Effector memory CD8-positive, alpha-beta T cell (primary cell): ENCODE data around the gene ZIC4.

Source experiments
- ATAC-seq: fragments of 150-1000 bp; cut with Tn5 transposase; replicated peaks from 2 replicates; pipeline ENCODE4 v1.10.0; 2021; ENCODE audit warnings: mild to moderate bottlenecking, moderate library complexity
- DNase-seq, 3 experiments: peaks; one replicate each; pipeline ENCODE4 v3.0.0; 2021
- H3K27ac Mint-ChIP-seq, 2 donors: one replicate each; pipeline ENCODE4 v1.8.0; 2022; ENCODE audit warnings: mild to moderate bottlenecking in 2 of 2, mixed read lengths in 2 of 2, moderate library complexity in 2 of 2
- H3K27me3 Mint-ChIP-seq, 2 donors: one replicate each; pipeline ENCODE4 v1.8.0; 2022; ENCODE audit warnings: mixed read lengths in 2 of 2
- H3K36me3 Mint-ChIP-seq: one replicate; pipeline ENCODE4 v1.8.0; 2022; ENCODE audit warnings: mild to moderate bottlenecking, moderate library complexity, mixed read lengths; ENCODE audit not compliant: insufficient read depth
- H3K4me1 Mint-ChIP-seq, 2 donors: one replicate each; pipeline ENCODE4 v1.8.0; 2022; ENCODE audit warnings: low read depth in 2 of 2, mixed read lengths in 2 of 2
- H3K4me3 Mint-ChIP-seq, 2 donors: one replicate each; pipeline ENCODE4 v1.8.0; 2022; ENCODE audit warnings: mild to moderate bottlenecking in 2 of 2, mixed read lengths in 2 of 2, moderate library complexity in 2 of 2
- H3K9me3 Mint-ChIP-seq, 2 donors: one replicate each; pipeline ENCODE4 v1.8.0; 2022; ENCODE audit warnings: mixed read lengths in 2 of 2

Gene ZIC4

DNA sequence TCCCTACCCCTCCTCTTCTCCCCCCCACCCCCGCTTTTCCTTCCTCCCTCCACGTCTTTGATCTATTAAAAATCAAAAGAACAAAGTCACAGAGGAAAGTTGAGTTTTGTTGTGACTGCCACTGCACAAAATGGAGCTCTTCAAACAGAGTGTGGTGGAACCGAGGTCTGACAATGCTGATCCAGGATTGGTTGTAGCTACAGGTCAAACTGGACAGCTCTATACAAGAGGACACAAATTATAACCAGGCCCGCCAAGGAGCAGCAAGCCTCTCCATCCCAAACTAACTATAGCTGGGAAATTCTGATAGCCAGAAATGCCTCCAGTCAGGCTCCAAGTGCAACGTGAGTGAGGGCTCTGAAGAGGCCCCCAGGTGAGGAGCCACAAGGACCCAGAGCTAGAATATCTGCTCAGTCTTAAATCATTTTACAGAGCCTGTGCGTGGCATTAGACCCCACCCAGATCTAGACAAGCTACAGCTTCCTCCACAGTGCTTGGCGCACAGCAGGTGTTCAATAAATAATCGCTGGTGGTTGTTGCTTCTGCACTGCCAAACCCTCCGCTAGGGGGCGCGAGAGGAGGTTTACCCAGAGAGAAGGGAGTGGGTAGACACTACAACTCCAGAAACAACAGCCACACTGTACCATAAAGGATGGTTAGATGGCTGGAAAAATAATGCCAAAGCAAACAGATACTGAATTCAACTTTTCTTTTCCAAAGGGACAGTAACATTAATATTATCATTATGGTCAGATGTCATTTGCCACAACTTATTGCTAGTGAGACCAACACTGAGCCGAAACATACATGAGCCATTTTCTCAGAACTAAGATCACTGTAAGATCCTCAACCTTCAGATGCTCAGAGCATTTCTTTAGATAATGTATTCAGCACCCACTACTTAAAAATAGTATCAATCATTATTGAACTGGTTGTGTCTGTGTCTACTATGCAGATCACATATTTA, 44.6 kb downstream of the ZIC4 start:
- no peak for DNase-seq
- no peak overlapping the region for H3K27ac Mint-ChIP-seq

DNA sequence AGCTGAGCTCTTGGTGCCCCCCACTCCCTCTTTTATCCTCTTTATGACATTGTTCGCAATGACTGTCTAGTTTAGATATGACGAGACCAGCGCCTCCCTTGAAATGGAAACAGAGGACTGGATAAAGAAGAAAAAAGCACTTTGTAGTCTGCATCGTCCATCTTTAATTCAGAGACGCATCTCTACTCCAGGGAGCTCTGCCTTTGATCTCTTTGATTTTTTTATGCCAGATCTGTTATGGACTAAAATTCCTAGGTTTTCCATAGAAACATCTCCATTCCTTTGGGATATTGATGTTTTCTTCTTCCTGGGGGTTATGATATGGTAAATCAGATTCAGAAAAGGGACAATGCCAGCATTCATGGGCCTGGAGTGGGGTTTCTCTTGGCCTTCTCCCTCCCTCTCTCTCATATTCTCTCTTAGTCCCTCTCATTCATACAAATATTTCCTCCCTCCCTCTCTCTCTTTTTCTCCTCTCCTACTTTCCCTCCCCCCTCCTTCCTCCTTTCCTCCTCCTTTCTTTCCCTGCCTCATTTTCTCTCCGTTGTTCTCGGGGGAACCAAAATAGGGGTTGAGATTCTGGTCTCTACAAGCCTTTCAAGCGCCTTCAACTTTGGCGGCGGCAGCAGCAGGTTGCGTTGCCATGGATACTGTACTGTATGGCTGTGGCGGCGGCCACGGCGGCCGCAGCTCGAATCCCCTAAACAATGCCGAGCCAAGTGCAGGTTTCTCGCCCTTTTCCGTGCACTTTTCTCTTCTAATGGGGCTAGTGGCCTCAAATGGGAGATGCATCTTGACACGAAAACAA, 45.5 kb downstream of the ZIC4 start:
- Mint-ChIP-seq H3K27me3 (peaks cover 48 to 64% of the 10 kb centered on the region in 2 donors), H3K36me3 (peaks cover 3% of the 10 kb centered on the region), H3K4me3 (no peak overlapping the region)

More for the DNA sequence above, 44.6 kb downstream of the ZIC4 start:
- Mint-ChIP-seq H3K9me3 (peaks cover 4 to 13% of the 10 kb centered on the region in 2 donors), H3K27me3 (peaks cover 48 to 55% of the 10 kb centered on the region in 2 donors), H3K36me3 (peaks cover 3% of the 10 kb centered on the region), H3K4me1 (peaks cover 0 to 4% of the 10 kb centered on the region in 2 donors), H3K4me3 (no peak overlapping the region)
- no peak for ATAC-seq

DNA sequence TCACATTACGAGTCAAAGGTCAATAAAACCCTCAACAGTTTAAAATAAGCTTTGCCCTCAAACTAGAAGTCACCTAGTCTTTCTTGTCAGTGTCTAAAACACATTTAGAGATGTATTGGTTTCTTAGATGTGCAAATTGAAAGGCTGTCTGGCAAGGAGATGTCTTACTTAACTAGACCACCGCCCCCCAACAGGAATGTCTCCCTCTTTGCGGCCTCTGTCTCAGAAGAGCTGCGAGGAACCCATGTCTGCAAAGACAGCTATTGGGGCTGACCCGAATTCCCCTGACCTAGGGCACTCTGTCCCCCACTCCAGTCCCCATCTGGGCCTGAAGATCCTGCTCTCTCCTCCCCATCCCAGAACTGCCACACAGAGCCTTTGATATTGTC, 46.3 kb downstream of the ZIC4 start:
- H3K27ac Mint-ChIP-seq, result no peak overlapping the region
- H3K4me1 Mint-ChIP-seq, result peaks cover 0 to 4% of the 10 kb centered on the region in 2 donors
- no peak overlapping the region for H3K4me3 Mint-ChIP-seq
- H3K27me3 Mint-ChIP-seq, result peaks cover 47 to 72% of the 10 kb centered on the region in 2 donors
- H3K36me3 Mint-ChIP-seq, result peaks cover 3% of the 10 kb centered on the region
- DNase-seq, result no peak
- no peak for ATAC-seq
- H3K9me3 Mint-ChIP-seq, result peaks cover 6 to 13% of the 10 kb centered on the region in 2 donors

More for the DNA sequence above, 45.5 kb downstream of the ZIC4 start:
- Mint-ChIP-seq H3K4me1 (peaks cover 0 to 4% of the 10 kb centered on the region in 2 donors), H3K9me3 (peaks cover 4 to 13% of the 10 kb centered on the region in 2 donors), H3K27ac (no peak overlapping the region)
- no peak for ATAC-seq
- DNase-seq, result no peak

DNA sequence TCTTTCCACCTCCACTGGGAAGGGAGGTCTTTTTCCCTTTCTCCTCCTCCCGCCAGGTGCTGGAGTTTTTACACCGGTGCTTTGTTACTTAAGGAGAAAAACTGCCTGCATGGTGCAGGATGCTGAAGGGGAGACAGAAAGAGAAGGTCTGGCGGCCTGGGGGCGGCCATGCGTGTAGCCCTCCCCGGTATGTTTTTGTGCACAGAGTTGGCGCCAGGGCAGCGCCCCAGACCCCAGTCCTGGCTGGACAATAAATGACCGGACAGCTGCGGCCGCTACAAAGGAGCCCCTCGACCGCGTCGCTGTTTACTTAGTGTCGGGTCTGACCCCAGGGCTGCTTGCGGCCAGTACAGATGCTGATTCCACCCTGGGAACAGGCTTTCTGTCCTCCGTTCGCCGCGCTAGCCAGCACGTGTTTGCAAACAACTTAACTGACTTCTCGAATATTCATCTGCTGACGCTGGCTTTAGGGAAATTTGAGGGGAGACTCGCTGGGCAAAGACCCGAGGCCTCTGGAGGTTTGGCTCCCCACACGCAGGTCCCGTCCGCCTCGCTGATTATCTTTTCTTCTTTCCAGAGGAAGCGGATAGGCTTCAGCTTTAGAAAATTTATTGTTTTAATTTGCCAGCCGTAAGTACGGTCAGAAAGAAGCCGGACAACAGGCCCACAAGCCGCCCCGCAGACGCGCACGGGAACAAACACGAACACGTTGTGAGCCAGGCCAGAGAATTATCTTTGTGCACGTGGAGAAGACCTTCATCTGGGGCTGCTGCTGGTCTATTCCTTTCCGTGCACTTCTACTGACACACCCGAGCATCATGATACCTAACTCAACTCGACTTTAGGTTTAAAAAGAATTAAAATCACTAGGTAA, 46.9 kb downstream of the ZIC4 start:
- peaks cover 2 to 9% of the 10 kb centered on the region in 2 donors for H3K9me3 Mint-ChIP-seq
- no peak overlapping the region for H3K27ac Mint-ChIP-seq
- DNase-seq (no peak), ATAC-seq (no peak)
- H3K36me3 Mint-ChIP-seq, result peaks cover 3% of the 10 kb centered on the region
- H3K4me1 Mint-ChIP-seq, result peaks cover 0 to 4% of the 10 kb centered on the region in 2 donors
- H3K27me3 Mint-ChIP-seq, result peaks cover 43 to 75% of the 10 kb centered on the region in 2 donors
- no peak overlapping the region for H3K4me3 Mint-ChIP-seq

DNA sequence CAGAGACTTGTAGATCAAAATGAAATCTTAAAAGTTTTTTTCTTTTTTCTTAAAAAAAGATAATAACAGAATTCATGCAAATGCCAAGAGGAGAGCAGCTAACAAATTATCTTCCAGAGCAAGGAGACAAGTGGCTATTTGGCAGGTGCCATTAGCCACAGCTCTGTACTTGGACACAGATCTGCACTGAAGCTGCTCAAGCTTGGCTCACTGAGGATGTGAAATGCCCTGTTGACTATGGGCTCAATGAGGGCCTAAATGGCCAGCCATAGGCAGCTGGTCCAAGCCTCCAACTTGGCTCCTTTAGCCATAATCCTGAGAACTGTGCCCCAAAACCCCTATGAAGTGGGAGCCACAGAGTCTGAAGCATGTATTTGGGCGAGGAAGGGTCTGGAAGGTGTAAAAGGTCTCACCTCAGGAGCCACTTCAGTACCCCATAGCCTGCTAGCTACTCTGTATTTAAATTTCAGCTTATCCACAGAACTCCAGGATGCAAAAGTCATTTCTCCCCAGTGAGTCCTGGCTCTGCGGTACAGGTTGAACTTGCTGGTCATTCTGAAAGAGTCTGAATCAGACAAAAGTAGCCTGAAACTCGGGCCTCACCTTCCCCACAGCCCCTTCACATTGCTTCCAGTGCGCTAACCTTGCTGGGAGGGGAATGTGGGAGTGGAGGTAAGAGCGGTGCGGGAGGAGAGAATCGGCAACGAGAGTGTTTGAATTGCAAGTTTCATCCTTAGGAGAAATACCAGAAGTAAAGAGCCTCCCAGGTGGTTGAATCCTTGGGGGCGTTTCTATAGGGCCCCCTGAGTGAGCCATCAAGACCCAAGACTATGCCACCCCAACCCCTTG, 48.0 kb downstream of the ZIC4 start:
- ATAC-seq (no peak), DNase-seq (no peak)
- H3K27ac Mint-ChIP-seq, result no peak overlapping the region
- H3K4me3 Mint-ChIP-seq, result no peak overlapping the region
- H3K9me3 Mint-ChIP-seq, result peaks cover 0 to 2% of the 10 kb centered on the region in 2 donors
- peaks cover 0 to 4% of the 10 kb centered on the region in 2 donors for H3K4me1 Mint-ChIP-seq
- peaks cover 48 to 77% of the 10 kb centered on the region in 2 donors for H3K27me3 Mint-ChIP-seq
- H3K36me3 Mint-ChIP-seq, result peaks cover 3% of the 10 kb centered on the region

DNA sequence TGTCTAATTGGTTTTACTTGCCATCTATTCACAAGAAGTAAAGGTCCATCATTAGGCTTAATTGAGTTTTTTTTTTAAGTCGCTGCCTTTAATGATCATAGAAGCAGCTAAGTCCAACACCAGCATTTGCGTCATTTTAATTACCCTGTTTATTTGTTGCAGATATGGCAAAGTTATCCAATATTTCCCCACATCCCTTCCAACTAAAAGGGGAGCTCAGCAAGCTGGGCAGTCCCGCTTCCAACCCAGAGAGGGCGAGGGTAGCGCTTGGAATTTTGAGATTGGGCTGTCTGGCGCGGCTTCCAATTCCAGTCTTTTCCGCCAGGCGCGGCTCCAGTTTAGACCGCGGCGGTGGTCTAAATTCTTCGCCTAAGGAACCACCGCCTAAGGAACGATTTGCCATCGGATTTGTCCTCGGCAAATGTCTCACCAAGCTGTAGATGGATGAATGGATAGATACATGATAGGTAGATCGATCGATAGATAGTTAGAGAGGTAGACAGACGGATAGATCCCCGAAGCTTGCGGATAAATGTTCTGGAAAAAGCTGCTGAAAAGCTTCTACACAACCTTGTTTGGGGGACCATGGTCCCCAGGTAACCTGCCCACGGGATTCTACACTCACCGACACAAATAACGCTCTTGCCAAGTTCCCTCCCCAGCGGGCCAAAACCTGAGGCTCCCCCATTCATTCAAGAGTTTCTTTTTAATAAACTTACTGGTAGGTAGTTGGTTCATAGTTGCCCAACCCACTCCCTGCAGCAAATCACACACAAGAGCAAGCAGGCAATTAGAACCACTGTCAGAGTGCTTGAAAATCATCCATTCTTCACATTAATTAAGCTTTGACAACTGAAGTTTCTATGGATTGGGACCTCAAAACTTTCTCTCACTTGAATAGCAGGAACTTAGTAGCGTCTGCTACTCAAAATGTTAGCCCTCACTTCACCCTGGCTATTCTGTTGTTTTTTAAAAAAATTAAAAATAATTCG, 49.1 kb downstream of the ZIC4 start:
- Mint-ChIP-seq H3K27me3 (peaks cover 48 to 77% of the 10 kb centered on the region in 2 donors), H3K27ac (no peak overlapping the region), H3K9me3 (peaks cover 0 to 2% of the 10 kb centered on the region in 2 donors), H3K4me1 (peaks cover 0 to 4% of the 10 kb centered on the region in 2 donors), H3K4me3 (no peak overlapping the region), H3K36me3 (peaks cover 3% of the 10 kb centered on the region)
- ATAC-seq (no peak), DNase-seq (no peak)

DNA sequence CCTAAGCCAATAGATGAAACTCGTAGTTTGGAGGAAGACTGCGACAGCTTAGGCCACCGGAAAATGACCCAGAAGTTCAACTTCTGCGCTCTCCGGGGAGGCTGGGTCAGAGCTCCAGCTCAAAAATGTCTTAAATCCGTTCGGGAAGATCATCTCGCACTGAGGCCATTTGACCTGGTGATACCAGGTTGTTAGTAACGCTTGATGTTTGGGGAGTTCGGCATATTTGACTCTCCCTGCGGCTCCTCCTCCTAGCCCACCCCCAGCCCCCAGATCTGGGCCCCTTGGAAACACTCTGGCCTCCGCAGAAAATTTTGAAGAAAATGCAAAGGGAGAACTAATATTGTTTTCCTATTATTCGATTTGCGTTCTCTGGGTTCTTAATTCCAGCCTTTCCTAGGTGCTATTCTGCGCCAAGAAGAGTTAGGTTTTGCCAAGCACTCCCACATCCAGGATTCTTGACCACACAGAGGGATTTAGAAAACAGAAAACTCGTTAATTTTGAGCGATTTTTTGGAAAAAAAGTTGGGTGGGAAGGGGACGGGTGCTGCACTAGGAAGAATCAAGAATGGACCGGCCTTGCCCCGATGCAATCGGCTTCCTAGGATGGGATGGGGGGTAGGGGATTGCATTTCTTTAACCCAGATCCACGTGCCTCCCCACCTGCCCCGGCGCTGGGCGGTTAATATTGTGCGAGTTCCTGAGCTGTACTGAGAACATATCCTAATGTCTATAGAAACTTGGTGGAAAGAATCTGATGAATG, 50.0 kb downstream of the ZIC4 start:
- Mint-ChIP-seq H3K4me1 (peaks cover 0 to 4% of the 10 kb centered on the region in 2 donors), H3K4me3 (no peak overlapping the region), H3K36me3 (peaks cover 3% of the 10 kb centered on the region), H3K27me3 (peaks cover 48 to 75% of the 10 kb centered on the region in 2 donors), H3K27ac (no peak overlapping the region), H3K9me3 (peaks cover 0 to 2% of the 10 kb centered on the region in 2 donors)
- ATAC-seq (no peak), DNase-seq (no peak)

DNA sequence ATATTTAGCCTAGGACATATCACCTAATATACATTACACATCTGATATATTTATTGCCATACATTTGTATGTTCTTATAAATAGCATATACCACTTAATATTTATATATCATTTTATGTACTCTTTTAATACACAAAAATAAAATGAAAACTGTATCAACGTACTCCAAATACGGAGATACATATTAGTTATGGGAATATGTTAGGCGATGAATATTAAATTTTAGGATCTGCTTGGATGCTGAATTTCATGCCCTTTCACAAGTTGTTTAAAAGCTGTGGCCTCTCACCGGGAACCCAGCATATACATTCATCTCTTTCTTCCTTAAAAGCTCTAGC, 50.6 kb downstream of the ZIC4 start:
- Mint-ChIP-seq H3K4me1 (no peaks in the 10 kb centered on the region), H3K27ac (no peak overlapping the region), H3K27me3 (peaks cover 42 to 69% of the 10 kb centered on the region in 2 donors), H3K9me3 (peaks cover 0 to 2% of the 10 kb centered on the region in 2 donors), H3K4me3 (no peak overlapping the region), H3K36me3 (peaks cover 3% of the 10 kb centered on the region)
- ATAC-seq (no peak), DNase-seq (no peak)

DNA sequence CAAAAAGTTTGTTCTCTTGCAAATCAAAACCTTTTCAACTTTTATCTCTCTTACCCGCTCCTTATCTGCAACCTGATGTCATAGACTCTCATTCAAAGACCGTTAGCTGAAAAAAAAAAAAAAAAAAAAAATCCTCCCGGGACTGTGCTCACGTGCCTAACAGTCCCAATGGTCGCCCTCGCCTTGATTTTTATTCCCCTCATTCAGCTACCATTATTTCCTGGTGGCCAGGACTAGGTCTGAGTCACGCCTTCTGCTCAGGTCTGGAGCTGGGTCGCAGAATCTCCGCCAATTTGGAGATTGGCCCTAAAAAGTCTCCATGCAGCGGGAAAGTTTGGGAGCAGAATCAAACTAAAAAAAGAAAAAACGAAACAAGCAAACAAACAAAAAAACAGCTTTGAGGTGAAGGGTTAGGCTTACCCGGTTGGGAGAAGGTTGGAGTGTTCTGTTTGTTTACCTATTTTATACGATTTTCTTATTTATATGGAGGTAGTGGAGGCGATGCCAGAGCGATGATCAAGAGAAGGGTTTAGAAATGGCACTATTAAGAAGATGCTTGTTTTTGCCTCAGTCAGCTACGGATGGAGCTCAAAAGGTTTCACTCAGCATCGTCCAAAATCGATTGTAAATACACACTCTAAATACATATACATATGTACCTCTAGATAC, 51.1 kb downstream of the ZIC4 start:
- no peak for DNase-seq
- peaks cover 3% of the 10 kb centered on the region for H3K36me3 Mint-ChIP-seq
- no peak overlapping the region for H3K27ac Mint-ChIP-seq
- peaks cover 37 to 64% of the 10 kb centered on the region in 2 donors for H3K27me3 Mint-ChIP-seq
- H3K4me1 Mint-ChIP-seq, result no peaks in the 10 kb centered on the region
- ATAC-seq, result no peak
- peaks cover 0 to 2% of the 10 kb centered on the region in 2 donors for H3K9me3 Mint-ChIP-seq
- no peak overlapping the region for H3K4me3 Mint-ChIP-seq

DNA sequence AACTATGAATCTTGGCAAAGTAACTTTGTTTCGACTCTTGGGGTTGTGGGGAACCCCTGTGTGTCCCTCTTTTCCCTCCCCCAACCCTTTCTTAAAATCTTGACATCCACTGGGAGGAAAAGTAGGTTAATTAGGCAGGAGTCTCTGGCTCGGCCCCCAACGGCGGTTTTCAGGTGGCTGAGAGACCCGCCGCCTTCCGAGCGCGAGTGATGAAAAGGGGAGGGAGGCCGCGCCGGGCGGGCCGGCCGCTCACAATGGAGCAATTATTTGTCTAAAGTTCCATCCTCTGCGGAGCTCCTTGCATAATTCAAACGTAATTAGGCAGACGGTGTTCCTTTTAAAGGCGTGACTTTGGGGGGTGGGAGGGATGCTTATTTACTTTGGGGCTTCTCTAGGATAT, 51.7 kb downstream of the ZIC4 start:
- H3K4me3 Mint-ChIP-seq, result no peak overlapping the region
- H3K9me3 Mint-ChIP-seq, result peaks cover 0 to 2% of the 10 kb centered on the region in 2 donors
- H3K4me1 Mint-ChIP-seq, result no peaks in the 10 kb centered on the region
- H3K36me3 Mint-ChIP-seq, result peaks cover 3% of the 10 kb centered on the region
- no peak overlapping the region for H3K27ac Mint-ChIP-seq
- peaks cover 31 to 58% of the 10 kb centered on the region in 2 donors for H3K27me3 Mint-ChIP-seq
- DNase-seq, result no peak
- ATAC-seq, result no peak
